Measurements from ENCODE around the gene CCDC92.

CCDC92 gene

DNA sequence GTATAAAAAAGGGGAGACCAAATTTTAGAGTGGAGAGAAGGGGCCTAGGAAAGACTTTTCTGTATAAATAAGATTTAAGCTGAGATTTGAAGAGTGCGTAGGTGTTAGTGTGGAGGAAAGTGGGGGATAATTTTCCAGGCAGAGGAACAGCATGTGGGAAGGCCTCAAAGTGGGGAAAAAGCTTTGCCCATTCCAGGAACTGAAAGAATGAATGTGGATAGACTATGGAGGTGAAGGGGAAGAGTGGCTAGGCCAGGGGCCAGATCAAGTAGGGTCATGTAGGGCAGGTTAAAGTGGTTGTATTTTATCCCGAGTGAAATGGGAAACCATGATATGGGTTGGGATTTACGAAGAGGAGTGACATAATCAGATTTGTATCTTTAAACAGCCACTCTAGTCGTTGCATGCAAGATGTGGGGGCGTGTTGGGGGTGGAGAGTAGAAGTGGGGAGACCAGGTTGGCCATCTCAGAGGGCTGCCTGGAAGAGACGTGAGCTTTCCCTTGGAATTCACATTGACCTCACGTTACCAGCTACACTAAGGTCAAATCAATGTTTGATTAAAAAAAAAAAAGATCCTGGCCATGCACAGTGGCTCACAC, 3.7 kb upstream of the CCDC92 start:
- no peak for DNase-seq (ENCODE audit: low read depth, low spot score)

DNA sequence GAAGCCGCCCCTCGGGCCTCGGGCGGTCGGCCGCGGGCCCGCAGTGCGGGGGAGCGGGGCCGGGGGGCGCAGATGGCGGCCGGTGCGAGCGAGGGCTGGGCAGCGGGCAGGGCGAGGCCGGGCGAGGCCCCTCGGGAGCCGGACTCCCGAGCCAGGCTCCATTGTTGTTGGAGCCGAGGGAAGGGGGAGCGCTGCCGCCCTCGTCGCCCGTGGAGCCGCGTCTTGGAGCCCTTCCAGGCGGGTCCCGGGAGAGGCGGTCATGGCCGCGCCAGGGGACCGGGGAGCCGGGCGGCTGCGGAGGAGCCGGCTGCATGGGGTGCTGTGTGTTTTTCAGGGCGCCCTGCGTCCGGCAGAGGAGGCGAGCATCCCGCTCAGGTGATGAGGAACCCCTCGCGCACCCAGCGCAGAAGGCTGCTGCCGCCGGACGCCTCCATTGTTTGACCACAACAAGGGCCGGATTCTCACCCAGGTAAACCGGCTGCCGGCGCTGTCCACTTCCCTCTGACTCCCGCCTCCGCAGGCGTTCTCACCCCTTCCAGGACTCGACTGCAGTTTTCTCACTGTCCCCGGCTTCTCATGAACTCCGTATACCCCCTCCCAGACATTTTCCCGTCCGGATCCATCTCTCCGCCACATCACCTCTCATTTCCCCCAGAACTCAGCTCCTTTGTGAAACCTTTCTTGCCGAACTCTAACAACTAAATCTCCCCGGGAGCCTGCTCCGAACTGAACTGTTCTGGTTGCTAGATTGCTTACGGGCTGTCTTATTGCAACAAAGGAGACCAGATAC, 1.1 kb upstream of the CCDC92 start:
- DNase-seq (ENCODE audit: low read depth, low spot score) = no peak

DNA sequence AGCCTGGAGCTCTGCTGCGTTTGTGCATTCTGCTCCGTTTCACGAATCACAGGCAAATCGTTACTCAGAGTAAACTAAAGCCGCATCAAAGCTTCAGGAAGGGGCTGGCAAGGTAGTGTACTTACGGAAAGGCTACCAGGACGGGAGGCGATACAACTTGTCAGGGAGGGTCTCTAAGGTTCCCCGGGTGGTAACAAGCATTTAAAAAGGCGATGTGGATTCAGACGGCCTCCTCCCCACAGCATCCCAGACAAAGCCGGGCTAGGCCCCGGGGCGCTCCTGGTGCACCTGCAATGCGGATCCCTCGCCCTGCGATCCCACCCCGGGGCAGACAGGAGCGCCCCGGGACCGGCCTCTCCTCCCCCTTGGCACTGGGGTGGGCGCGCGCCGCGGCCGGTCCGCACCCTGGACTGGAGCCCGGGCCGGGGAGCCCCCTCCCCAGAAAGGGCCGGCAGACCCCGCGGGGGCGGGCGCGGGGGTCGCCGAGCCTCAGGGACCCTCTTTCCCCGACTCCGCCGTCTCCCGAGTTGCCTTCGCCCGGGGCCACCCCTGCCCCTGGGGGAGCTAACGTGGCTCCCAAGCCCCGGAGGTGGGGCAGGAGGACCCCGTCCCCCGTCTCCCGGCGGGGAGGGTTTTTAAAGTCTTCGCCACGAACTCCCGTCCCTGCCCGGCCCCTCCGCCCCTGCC, 718 bp downstream of the CCDC92 start:
- DNase-seq (ENCODE audit: low read depth, low spot score) = no peak

DNA sequence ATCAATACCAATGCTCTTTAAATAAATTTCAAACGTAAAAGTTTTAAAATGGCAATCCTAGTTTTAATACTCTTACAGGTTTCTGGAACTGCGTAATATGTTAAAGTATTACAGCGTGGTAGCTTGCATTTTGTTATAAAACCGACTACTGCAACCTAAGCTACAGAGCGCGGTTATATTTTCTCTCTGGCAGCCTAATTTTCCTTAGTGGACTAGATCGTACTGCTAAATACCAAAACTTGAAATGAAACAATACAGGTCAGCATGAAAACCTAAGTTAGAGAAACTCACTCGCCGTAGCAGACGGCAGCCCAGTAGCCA, 1.2 kb downstream of the CCDC92 start:
- DNase-seq (ENCODE audit: low read depth, low spot score) = no peak

DNA sequence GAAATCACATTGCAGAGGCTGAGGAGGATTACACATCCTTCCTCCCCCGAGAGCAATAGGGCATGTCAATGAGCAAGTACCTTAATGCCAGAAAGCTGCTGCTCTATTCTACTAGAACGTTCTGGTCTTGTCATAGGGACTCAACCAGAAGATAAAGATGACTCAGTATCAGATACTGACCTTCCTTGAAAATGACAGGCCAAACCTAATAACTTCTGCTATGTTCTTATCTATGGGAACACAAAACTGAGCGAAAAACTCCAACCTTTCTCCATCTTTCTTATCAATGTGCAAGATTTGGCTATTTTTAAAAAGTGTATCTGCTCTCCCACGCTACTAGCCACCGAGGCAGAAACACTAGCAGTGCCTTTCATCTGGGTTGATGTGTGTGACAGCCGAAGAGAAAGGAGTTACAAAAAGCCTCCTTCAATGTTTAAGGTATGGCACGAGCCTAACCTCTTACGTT, 5.5 kb downstream of the CCDC92 start:
- DNase-seq (ENCODE audit: low read depth, low spot score) = no peak

DNA sequence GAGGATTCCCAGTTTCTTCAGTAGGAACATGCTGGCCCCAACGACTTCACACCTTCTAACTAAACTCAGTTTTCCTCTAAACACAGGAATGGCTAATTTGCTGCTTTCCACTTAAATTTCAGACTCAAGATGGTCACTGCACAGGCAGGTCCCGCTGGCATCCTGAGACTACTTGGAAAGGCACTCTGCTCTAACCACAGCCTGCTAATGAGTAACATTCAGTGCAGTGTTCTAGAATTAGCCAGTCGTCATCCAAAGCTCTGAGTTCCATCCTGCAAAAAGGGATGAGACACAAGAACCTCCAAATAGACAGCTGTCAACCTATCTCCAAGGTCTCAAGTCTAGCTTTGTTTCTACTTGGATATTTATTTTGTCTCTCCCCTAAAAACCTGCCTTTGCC, 6.0 kb downstream of the CCDC92 start:
- no peak for DNase-seq (ENCODE audit: low read depth, low spot score)

DNA sequence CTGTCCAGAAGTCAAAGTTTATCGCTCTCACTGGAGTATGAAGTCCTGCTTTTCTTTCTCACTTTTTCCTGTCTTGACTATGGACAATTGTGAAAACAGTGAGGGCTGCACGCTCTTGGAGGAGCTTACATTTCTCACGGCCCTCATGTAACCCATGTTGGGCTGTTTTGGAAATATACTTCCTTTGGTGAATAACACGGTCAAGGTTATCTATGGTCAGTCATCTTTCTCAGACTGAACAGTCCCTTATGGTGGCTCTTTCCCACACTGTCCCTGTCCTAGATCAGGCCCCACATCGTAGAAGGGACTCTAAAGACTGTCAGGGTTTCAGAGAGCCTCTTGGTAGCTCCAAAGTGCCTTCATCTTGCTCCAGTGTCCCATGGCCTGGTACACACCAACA, 7.2 kb downstream of the CCDC92 start:
- no peak for DNase-seq (ENCODE audit: low read depth, low spot score)

DNA sequence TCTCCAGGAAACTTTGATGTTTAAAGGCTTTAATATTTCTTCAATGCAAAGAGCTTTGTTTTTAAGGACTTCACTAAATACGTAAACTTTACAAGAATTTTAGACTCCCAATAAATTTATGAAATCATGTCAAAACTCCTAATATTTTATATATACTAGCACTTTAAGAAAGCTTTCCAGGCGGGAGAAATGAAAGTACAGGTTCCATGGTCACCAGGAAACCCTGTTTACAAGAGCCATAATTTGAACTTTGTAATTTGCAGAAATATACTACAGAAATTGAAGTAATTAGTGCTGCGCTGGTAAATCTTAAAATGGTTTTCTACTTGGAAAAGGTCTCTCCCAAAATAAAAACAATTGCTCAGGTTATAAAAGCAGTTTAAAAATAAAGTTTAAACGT, 8.8 kb downstream of the CCDC92 start:
- DNase-seq (ENCODE audit: low read depth, low spot score) = no peak

DNA sequence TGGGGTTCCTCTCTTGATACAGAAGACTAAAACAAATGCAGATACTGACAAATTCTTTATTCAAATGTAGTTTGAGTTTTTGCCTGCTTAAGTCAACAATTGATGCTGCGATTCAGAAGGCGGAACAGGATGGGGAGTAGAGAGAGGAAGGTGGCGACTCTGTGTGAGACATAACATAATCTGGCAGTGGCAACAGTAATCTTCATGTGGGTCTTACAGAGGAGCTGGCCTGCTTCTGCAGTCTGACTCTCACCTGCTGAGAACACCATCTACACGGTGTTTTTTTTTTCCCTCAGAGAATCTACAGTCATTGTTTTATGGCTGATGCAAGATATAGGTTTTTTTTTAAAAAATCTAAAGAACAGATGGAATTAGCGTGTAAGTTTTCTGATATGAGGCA, 10.1 kb downstream of the CCDC92 start:
- DNase-seq (ENCODE audit: low read depth, low spot score) = no peak

DNA sequence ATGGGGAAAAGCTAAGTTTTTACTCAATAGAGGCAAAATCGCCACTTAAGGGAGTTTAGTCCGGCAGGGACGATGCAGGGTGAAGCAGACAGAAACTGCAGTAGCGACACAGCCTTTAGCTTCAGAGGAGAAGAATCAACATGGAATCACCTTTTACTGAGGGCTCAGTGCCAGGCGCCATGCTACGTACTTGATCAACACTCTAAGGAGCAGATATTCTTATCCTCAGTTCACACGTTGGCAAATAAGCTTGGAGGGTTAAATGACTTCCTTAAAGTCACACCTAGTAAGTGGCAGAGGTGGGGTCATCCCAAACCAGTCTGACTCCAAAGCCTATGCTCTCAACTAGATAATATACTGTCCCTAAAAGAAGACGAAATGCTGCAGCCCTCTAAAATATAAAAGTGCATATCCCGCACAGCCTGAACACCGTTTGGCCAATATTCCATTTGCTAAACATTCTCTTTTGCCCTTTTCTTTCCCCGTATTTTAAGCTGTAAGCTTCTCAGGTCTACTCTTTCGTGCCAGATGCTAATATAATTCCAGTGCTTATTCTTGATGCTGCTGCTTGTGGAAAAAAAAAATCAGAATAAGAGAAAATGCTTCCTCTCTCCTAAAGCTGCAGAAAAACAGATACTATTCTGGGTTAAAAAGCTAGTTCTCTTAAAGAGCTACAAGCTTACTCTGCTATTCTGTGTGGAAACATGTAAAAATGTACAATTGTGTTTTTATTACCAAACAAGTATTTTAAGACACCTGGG, 10.9 kb downstream of the CCDC92 start:
- no peak for DNase-seq (ENCODE audit: low read depth, low spot score)

DNA sequence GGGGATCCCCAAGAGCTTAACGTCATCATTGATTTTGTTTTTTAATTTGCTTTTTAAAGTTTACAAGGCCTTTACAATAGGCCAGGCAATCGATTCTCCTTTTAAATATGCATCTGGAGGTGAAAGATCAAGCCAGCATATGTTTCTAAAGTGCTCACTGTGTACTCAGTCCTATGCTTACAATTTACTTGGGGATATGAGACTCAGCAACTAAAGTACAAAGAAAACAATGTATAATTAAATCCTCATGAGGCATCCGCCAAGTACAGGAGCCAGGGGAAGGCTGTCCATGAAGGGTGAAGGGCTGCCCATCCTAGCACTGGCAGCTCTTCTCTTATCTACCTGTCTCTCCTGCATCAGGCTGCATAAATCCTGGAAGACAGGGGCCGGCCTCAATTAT, 11.8 kb downstream of the CCDC92 start:
- no peak for DNase-seq (ENCODE audit: low read depth, low spot score)

DNA sequence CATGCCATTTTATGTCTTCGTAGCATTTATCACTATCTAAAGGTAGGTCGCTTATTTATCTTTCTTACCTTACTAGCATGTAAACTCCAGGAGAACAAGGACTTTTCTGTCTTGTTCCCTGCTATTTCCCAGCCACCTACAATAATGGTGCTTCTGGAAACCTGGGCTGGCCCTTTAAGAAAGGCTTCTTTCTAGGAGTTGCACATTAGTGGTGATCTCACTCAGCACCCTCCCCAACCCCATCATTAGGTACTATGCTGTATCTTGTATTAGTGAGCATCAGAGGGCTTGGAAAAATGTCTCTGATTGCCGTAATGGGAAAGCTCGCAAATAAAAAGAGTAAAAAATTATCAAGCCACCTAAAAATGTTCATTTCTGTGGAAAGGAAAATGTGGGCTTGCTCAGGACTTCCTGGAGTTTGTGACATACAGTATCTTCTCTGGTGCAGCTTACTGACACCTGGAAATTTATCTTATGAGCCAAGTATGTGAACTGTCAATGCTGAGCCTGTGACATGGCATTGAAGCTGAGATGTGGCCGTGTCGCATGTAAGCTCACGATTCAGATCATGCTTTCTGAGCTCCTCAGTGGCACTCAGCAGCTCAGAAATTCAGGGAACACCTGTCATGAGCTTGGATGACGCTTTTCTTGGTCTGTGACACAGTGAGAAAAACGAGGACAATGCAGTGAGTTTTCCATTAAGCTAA, 12.4 kb downstream of the CCDC92 start:
- DNase-seq (ENCODE audit: low read depth, low spot score) = no peak

DNA sequence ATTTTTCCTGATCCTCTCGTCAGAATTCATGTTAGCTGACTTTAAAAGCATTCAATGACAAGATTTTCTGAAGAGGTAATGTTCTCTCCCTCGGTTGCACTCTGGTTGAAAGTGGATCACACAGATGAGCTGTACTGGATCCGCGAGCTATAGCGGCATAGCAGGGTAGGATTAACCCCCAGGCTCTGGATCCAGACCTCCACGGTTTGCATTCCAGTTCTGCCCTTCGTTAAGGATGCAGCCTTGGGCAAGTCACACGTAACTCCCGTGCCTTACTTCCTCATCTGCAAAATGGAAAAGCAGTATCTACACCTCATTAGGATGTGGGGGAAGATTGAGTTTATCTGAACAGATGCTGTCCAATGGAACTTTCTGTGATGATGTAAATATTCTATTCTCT, 13.8 kb downstream of the CCDC92 start:
- DNase-seq (ENCODE audit: low read depth, low spot score) = no peak

DNA sequence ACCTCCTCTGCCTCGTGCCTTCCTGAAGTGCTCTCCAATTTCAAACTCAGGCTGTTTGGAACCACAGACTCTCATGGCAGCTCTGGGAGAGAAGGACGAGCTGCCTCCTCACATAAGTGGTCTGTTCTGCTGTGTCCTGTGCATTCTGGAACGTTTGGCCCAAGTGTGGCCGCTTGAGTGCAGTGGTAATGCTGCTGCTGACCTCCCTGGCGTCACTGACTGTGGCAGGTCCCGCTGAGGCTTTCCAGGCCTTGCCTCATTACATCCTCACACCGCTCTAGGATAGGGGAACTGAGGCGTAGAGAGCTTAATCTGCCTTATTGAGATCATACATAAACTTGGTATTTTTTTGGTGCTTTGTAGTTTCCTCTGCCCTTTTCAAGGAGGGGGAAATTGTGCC, 14.2 kb downstream of the CCDC92 start:
- no peak for DNase-seq (ENCODE audit: low read depth, low spot score)

DNA sequence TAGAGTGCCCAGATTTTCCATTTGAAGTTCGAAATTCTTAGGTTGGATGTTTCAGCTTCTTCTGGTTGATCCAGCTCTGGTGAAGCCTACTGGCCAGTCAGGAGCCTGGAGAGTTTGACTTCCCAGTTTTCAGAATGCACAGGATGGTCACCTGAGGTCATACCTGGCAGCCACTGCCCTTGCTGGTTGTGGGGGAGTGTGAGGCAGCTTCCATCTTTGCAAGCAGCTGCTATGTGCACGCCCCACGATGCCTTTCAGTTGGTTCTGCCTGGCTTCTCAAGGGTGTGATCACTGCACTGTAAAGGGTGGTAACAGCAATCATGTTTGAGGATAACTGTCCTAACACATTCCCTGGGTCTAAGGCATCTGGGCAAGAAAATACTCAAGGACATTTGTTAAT, 15.4 kb downstream of the CCDC92 start:
- no peak for DNase-seq (ENCODE audit: low read depth, low spot score)

DNA sequence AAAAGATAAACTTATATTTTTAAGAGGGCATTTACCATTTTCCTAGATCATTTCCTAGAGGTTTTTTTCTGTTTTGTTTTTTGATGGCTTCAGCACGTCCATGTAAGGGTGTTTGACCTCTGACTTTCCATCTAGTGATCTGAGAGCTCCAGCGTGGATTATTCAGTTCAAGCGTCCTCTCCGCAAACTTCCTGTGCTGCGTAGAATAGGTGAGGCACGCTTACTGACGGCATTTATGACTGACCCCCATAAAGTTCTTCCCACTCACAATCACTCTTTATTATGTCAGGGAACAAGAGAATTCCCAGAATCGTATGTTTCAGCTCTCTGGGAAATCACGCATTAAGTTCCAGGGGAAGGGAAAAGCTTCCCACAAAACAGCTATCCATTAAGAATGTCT, 16.4 kb downstream of the CCDC92 start:
- no peak for DNase-seq (ENCODE audit: low read depth, low spot score)

DNA sequence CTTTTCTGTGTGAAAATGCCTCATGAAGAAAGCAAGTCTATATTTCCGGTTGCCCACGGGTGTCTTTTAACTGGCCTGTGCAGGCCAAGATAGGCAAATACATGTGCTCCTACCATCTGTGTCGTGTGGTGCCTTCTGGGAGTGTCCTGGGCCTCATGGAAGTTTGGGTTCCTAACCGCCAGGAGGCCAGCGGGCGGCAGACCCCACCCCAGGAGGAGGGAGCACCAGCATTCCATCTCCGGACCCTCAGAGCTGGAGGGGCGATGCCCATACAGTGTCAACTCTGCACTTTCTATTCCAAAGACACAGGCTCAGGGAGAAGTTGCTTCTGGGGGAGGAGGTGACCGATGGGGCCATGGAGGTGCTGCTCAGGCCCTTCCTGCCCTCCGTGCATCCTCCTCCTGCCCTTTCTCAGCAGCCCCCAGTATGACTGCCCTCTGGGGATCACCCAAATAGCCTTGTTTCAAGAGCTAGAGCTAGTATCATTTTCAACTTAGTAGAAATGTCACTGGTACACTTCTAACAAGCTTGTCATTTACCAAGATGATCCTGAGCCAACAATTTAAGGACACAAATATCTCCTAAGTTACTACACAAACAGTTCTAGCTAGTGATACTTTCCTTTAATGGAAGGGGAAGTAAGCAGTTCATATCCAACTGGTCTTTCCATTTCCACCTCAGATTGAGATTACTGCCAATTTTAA, 17.8 kb downstream of the CCDC92 start:
- DNase-seq (ENCODE audit: low read depth, low spot score) = no peak

DNA sequence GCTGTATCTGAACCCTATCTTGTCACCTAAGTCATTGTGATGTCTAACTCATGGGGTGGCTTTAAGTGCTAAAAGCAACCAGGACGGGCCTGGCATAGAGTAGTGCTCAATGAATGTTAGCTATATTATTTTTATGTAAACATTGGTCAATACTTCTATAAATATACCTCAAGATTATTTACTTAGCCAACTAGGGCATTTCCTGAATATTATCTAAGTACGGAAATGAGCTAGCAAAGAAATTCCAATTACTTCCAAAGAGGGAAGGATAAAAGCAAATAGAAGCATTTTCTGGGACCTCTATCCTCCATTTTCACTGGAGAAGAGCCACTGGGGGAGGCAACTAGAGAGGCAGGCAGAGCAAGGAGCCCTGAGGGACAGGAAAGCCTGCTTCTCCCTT, 20.6 kb downstream of the CCDC92 start:
- no peak for DNase-seq (ENCODE audit: low read depth, low spot score)

DNA sequence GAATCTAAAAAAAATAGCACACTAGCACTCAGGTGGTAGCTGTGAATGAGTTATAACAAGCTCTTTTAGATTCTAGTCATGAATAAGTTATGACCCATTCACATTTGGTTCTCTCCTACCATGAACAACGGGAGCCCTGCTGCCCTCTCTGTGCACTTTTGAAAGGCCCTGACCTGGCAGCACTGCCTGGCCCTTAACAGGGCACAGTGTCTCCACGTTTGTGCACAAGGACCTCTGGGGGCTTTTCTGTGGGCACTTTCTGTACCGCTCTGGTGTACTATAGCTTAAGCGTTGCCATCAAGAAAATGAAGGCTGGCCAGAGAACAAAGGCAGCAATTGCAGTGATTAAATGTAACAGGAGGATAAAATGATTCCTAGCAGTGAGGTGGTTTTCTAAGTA, 21.2 kb downstream of the CCDC92 start:
- no peak for DNase-seq (ENCODE audit: low read depth, low spot score)

DNA sequence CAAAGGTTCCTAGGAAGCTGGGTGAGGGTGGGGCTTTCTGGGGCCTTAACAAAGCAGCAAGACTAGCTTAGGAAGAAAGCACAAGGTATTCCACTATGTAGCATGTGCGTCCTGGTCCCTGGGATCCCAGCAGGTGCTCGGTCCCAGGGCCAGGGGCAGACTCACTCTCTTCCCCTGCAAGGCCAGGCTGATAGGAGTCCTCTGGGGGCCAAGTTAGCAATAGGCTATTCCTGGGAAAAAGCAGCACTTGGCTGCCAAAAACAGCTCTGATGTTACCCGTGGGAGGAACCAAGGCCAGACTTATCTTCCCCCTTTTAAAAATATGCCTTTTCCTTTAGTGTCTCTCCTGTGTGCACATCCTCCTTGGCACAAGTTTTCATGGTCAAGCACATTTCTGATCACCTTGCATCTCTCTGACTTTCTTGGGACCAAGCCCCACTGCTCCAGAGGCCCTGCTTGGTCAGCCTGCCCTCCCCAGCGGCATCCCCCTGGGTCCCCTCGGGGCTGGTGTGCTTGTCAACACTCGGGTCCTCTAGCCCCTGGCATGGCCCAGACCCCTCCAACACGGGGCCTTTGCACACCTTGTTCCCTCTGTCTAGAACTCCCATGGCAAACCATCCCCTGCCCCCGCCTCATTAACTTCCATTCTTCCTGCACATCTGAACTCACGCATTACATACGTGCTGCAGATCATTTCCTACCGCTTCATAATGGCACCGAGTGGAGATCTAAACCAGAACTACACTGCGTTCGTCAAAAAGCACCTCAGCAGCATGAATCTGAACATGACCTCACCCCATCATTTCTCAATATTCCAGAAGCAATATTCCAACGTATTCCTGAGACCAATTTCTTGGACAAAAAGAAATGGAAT, 21.9 kb downstream of the CCDC92 start:
- no peak for DNase-seq (ENCODE audit: low read depth, low spot score)

Data from smooth muscle cell of the brain vasculature (primary cell).